GM18502 (cell line): ENCODE results near the gene PFN3.

Source experiments
- ATAC-seq: cut with Tn5 transposase; IDR thresholded peaks from one replicate; pipeline ENCODE4 v1.9.1; 2021; ENCODE audit warnings: mild to moderate bottlenecking; ENCODE audit not compliant: unreplicated experiment, poor library complexity

Gene PFN3

DNA sequence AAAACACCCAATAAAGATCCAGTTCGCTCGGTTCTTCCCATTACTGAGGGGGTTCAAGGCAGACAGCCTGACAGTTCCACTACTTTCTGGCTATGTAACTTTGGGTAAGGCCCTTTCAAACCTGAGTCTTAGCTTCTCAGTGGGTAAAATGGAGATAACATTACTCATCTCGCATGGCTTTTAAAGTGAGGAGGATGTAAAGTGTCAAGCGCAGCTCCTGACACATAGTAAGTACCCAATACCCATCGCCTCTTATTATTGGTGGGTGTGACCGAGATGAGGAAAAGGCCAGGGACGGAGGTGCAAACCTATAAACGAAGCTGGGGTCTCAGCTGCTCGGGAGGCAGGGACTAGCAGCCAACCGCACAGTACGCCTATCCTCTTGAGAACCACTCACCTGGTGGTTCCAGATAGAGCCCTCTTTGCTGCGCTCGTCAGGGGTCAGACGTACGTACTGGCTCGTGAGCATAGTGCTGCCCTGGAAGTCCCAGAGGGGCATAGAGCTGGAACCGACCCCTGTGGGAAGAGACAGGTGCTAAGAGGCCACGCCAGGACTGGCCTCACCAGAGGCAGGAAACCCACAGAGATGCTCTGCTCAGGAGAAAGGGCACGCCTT, 49.6 kb downstream of the PFN3 start:
- no peak for ATAC-seq
